ENCODE measurements around the gene LRRC28. TPM values are rescaled to one million over a fixed set of nuclear protein-coding genes. Genes with fewer than 3 reads are reported as not detected.

Gene LRRC28
- total RNA-seq, 2 experiments from 2014 or later = 12.5 to 14.4 TPM

DNA sequence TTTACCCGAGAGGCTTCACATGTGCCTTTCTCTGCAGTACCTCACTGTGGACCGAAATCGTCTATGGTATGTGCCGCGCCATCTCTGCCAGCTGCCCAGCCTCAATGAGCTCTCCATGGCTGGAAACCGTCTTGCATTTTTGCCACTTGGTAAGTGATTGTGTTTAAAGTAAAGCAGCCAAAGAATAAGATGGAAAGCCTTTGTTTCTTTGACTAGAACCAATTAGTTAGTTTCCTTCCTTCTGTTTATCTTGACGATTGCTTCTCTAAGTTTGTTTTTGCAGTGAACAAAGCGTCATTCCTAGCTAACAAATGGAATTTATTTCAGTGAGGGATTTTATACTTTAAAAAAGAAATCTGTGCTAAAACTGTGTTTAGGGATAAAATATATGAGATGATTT lies 82.7 kb downstream of the LRRC28 start:
- Mint-ChIP-seq H3K27me3 (no peaks in the 10 kb centered on the region), H3K27ac (no peak overlapping the region), H3K9me3 (no peaks in the 10 kb centered on the region), H3K36me3 (ENCODE audit: low read depth) (peaks cover 7% of the 10 kb centered on the region), H3K4me3 (no peak overlapping the region), H3K4me1 (ENCODE audit: low read depth) (no peaks in the 10 kb centered on the region)
- Histone ChIP-seq H3K27ac (ENCODE audit: low read depth in 1 of 2, low read length in 2 of 2) (no peak overlapping the region), H3K36me3 (ENCODE audit: insufficient read depth, low read length) (no peaks in the 10 kb centered on the region), H3K9me3 (ENCODE audit: control insufficient read depth in 1 of 2, insufficient read depth in 1 of 2, low read length in 2 of 2) (no peaks in the 10 kb centered on the region), H3K4me3 (ENCODE audit: low read length) (no peak overlapping the region), H3K27me3 (ENCODE audit: control insufficient read depth in 1 of 2, insufficient read depth in 2 of 2, low read length in 2 of 2) (no peaks in the 10 kb centered on the region), H3K4me1 (ENCODE audit: insufficient read depth, low read length) (no peaks in the 10 kb centered on the region)
- CTCF ChIA-PET = no interaction called here
- POLR2A ChIA-PET = interaction anchor here (0.8 kb wide), 1 partner anchor 371 kb away, joined by 3 read pairs; no protein-coding TSS in a partner anchor
- DNase-seq = no peak
- TF ChIP-seq, protein P1, sequence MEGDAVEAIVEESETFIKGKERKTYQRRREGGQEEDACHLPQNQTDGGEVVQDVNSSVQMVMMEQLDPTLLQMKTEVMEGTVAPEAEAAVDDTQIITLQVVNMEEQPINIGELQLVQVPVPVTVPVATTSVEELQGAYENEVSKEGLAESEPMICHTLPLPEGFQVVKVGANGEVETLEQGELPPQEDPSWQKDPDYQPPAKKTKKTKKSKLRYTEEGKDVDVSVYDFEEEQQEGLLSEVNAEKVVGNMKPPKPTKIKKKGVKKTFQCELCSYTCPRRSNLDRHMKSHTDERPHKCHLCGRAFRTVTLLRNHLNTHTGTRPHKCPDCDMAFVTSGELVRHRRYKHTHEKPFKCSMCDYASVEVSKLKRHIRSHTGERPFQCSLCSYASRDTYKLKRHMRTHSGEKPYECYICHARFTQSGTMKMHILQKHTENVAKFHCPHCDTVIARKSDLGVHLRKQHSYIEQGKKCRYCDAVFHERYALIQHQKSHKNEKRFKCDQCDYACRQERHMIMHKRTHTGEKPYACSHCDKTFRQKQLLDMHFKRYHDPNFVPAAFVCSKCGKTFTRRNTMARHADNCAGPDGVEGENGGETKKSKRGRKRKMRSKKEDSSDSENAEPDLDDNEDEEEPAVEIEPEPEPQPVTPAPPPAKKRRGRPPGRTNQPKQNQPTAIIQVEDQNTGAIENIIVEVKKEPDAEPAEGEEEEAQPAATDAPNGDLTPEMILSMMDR (IDR thresholded peaks at IDR 0.05) = no peak
- no peak for ATAC-seq (ENCODE audit: poor library complexity)
- intact Hi-C loops (cut with DNase I, micrococcal nuclease) = no loop called here

DNA sequence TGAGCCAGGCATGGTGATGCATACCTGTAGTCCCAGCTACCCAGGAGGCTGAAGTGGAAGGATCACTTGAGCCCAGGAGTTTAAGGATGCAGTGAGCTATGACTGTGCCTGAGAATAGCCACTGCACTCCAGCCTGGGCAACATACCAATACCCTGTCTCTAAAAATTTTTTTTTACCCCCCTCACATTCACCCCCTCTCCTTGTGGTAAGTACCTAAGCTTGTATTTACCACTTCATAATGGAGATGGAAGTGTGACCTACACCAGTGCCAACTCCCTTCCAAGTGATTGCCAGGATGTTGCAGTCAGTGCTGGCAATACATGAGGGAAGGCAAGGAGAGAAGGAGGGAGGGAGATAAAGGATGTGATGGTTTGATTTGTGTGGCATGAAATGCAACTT lies 84.2 kb downstream of the LRRC28 start:
- H3K27me3 ChIP-seq (ENCODE audit: control insufficient read depth in 1 of 2, insufficient read depth in 2 of 2, low read length in 2 of 2) = no peaks in the 10 kb centered on the region
- H3K9me3 Mint-ChIP-seq = no peaks in the 10 kb centered on the region
- no peak for ATAC-seq (ENCODE audit: poor library complexity)
- H3K36me3 Mint-ChIP-seq (ENCODE audit: low read depth) = peaks cover 7% of the 10 kb centered on the region
- POLR2A ChIA-PET = no interaction called here
- CTCF ChIA-PET = interaction anchor here (1.0 to 1.2 kb wide), 2 partner anchors 9 to 13 kb away, joined by 3 read pairs; no protein-coding TSS in a partner anchor
- intact Hi-C loops (cut with DNase I, micrococcal nuclease) = no loop called here
- H3K27me3 Mint-ChIP-seq = no peaks in the 10 kb centered on the region
- no peaks in the 10 kb centered on the region for H3K4me1 ChIP-seq (ENCODE audit: insufficient read depth, low read length)
- no peaks in the 10 kb centered on the region for H3K9me3 ChIP-seq (ENCODE audit: control insufficient read depth in 1 of 2, insufficient read depth in 1 of 2, low read length in 2 of 2)
- no peak for DNase-seq
- no peak overlapping the region for H3K4me3 ChIP-seq (ENCODE audit: low read length)
- no peaks in the 10 kb centered on the region for H3K4me1 Mint-ChIP-seq (ENCODE audit: low read depth)
- no peak overlapping the region for H3K27ac Mint-ChIP-seq
- no peak overlapping the region for H3K27ac ChIP-seq (ENCODE audit: low read depth in 1 of 2, low read length in 2 of 2)
- no peak overlapping the region for H3K4me3 Mint-ChIP-seq
- no peaks in the 10 kb centered on the region for H3K36me3 ChIP-seq (ENCODE audit: insufficient read depth, low read length)
- TF ChIP-seq, protein P1 (IDR thresholded peaks at IDR 0.05) = no peak

DNA sequence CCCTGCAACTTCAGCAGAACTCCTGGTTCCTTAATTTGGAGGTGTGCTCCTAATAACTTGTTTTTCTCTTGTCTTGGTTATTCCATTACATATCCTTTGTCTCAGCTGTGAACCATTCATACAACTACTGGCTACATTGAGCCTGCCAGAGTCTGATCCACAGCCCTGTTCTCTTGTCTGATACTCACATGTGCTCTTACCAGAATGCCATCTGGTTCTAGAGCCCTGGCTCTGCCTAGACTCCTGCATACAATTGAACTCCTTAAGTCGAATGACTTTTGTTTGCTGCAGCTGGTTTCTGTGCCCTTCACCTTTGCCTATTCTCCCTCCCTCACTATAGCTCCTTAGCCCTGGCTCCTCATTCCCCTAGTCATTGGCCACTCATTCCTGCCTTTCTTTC lies 85.5 kb downstream of the LRRC28 start:
- intact Hi-C loops (cut with DNase I, micrococcal nuclease) = no loop called here
- Histone ChIP-seq H3K27me3 (ENCODE audit: control insufficient read depth in 1 of 2, insufficient read depth in 2 of 2, low read length in 2 of 2) (no peaks in the 10 kb centered on the region), H3K27ac (ENCODE audit: low read depth in 1 of 2, low read length in 2 of 2) (no peak overlapping the region), H3K4me3 (ENCODE audit: low read length) (no peak overlapping the region), H3K9me3 (ENCODE audit: control insufficient read depth in 1 of 2, insufficient read depth in 1 of 2, low read length in 2 of 2) (no peaks in the 10 kb centered on the region), H3K4me1 (ENCODE audit: insufficient read depth, low read length) (no peaks in the 10 kb centered on the region), H3K36me3 (ENCODE audit: insufficient read depth, low read length) (no peaks in the 10 kb centered on the region)
- Mint-ChIP-seq H3K9me3 (no peaks in the 10 kb centered on the region), H3K27ac (no peak overlapping the region), H3K27me3 (no peaks in the 10 kb centered on the region), H3K36me3 (ENCODE audit: low read depth) (peaks cover 7% of the 10 kb centered on the region), H3K4me1 (ENCODE audit: low read depth) (no peaks in the 10 kb centered on the region), H3K4me3 (no peak overlapping the region)
- TF ChIP-seq, protein P1 (IDR thresholded peaks at IDR 0.05) = no peak
- DNase-seq (no peak), ATAC-seq (ENCODE audit: poor library complexity) (no peak)
- ChIA-PET POLR2A (no interaction called here), CTCF (no interaction called here)
